Smooth muscle cell (in vitro differentiated cells): Measurements from ENCODE around the gene ASXL2. TPM values are rescaled to one million over a fixed set of nuclear protein-coding genes. Genes with fewer than 3 reads are reported as not detected.
A peak's percentile ranks its signal among the peaks of the same experiment; 100 is the strongest.

Source experiments
- DNase-seq: peaks from one replicate; lab custom pipeline; 2025; ENCODE audit not compliant: unreplicated experiment; lab: John Stamatoyannopoulos, UW
- H2AFZ ChIP-seq: fragments of 200-600 bp; sonication (generic); 2 replicates; pipeline ENCODE4 v1.6.0; 2016; ENCODE audit warnings: antibody characterized with exemption, low read depth, mild to moderate bottlenecking
- H3F3A ChIP-seq: fragments of 200-600 bp; sonication (generic); 2 replicates; pipeline ENCODE4 v1.6.0; 2017; ENCODE audit warnings: antibody characterized with exemption, low read depth
- H3K27ac ChIP-seq: fragments of 200-600 bp; sonication (generic); 2 replicates; pipeline ENCODE4 v1.5.1; 2016; ENCODE audit warnings: low read depth, mild to moderate bottlenecking
- H3K27me3 ChIP-seq: fragments of 200-600 bp; sonication (generic); 2 replicates; pipeline ENCODE4 v1.6.1; 2016; ENCODE audit warnings: low read depth, mild to moderate bottlenecking
- H3K36me3 ChIP-seq: fragments of 200-600 bp; sonication (generic); 2 replicates; pipeline ENCODE4 v1.5.1; 2016; ENCODE audit warnings: low read depth
- H3K4me1 ChIP-seq: fragments of 200-600 bp; sonication (generic); 2 replicates; pipeline ENCODE4 v1.5.1; 2016; ENCODE audit warnings: low read depth
- H3K4me2 ChIP-seq: fragments of 200-600 bp; sonication (generic); 2 replicates; pipeline ENCODE4 v1.6.0; 2016; ENCODE audit warnings: mild to moderate bottlenecking
- H3K4me3 ChIP-seq: fragments of 200-600 bp; sonication (generic); 2 replicates; pipeline ENCODE4 v1.5.1; 2016; ENCODE audit warnings: mild to moderate bottlenecking
- H3K79me2 ChIP-seq: fragments of 200-600 bp; sonication (generic); 2 replicates; pipeline ENCODE4 v1.6.0; 2016; ENCODE audit warnings: low read depth, mild to moderate bottlenecking
- H3K9ac ChIP-seq: fragments of 200-600 bp; sonication (generic); 2 replicates; pipeline ENCODE4 v1.6.0; 2016; ENCODE audit warnings: low read depth
- H3K9me3 ChIP-seq: fragments of 200-600 bp; sonication (generic); replicated peaks from 2 replicates; pipeline ENCODE4 v1.5.1; 2016; ENCODE audit warnings: low read depth
- H4K20me1 ChIP-seq: fragments of 200-600 bp; sonication (generic); 2 replicates; pipeline ENCODE4 v1.6.0; 2016; ENCODE audit warnings: low read depth
- WGBS: methylation state at CpG from one replicate; pipeline ENCODE4 v1.1.7; 2016; ENCODE audit warnings: low lambda C conversion rate; 5-methylcytosine and 5-hydroxymethylcytosine counted together
- polyA plus RNA-seq: library from polyadenylated mRNA; unstranded; fragments of >200 nt; fragmentation: Nextera tagmentation; extraction: Ambion mirVana; gene quantifications from 2 replicates; pipeline ENCODE4 v1.2.1, GENCODE V29; 2016
- total RNA-seq: library from RNA; depleted of rRNA; stranded (reverse); fragments of >200 nt; gene quantifications from 2 replicates; pipeline ENCODE4 v1.2.3, GENCODE V29; 2014
- TF ChIP-seq, protein P1 (sequence below): fragments of 200-600 bp; sonication (generic); IDR thresholded peaks from 2 replicates; pipeline ENCODE4 v1.5.1; 2017; ENCODE audit warnings: borderline replicate concordance, mild to moderate bottlenecking, antibody characterized with exemption; ENCODE audit not compliant: insufficient read depth, poor library complexity, severe bottlenecking

ASXL2 gene
- total and polyA plus RNA-seq, 2 experiments from 2014 or later = 4.1 to 13.2 TPM

DNA sequence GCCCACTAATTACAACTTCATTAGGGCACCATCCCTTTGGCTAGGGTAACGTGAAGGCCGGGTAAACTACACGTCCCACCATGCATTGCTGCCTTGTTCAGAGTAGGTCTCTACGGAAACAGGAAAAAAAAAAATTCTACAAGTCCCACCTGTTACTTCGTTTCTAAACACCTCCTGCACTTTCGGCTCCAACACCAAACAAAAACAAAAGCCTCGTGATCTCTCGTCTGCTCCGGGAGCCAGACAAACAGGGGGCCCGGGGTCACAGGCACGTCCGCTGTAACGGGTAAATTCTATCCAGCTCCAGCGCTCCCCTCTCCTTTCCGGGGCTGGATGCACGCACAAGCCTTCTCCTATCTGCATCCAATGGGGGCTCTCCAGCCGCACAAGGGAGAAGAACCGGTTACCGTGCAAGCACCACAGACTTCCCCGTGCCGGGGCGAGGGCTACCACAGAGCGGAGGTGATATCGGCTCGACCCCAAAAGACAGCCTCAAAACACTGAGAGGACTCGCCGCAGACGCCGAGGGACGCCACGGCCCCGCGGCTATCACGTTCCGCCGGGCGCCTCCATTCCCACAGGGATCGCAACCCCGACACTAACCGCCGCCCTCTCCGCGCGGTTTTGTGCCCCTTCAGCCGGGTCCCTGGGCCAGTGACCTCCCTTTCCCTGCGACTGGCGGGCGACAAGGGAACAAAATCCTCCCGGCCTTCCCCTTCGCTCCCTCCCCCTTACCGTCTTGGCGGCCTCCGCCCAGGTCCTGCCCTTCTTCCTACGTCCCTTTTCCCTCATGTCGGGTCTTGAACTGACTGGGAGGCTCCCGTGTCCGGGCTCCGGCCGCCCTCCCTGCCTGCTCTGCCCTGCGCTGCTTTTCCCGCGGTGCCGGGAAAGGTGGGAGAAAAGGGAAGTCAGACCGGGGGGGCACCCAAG lies 591 bp downstream of the ASXL2 start:
- peak; percentile 48 for DNase-seq
- H3F3A ChIP-seq = no peaks in the 10 kb centered on the region
- no peaks in the 10 kb centered on the region for H3K27me3 ChIP-seq
- H3K27ac ChIP-seq = peak overlapping the region; percentile 98
- H3K9me3 ChIP-seq = no peaks in the 10 kb centered on the region
- peak overlapping the region; percentile 92 for H3K4me2 ChIP-seq
- H2AFZ ChIP-seq = peak overlapping the region; percentile 85
- TF ChIP-seq, protein P1, sequence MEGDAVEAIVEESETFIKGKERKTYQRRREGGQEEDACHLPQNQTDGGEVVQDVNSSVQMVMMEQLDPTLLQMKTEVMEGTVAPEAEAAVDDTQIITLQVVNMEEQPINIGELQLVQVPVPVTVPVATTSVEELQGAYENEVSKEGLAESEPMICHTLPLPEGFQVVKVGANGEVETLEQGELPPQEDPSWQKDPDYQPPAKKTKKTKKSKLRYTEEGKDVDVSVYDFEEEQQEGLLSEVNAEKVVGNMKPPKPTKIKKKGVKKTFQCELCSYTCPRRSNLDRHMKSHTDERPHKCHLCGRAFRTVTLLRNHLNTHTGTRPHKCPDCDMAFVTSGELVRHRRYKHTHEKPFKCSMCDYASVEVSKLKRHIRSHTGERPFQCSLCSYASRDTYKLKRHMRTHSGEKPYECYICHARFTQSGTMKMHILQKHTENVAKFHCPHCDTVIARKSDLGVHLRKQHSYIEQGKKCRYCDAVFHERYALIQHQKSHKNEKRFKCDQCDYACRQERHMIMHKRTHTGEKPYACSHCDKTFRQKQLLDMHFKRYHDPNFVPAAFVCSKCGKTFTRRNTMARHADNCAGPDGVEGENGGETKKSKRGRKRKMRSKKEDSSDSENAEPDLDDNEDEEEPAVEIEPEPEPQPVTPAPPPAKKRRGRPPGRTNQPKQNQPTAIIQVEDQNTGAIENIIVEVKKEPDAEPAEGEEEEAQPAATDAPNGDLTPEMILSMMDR = no peak
- 2% methylated on average over 59 of the region's 64 CpGs for WGBS
- H3K4me3 ChIP-seq = peak overlapping the region; percentile 82
- no peaks in the 10 kb centered on the region for H3K36me3 ChIP-seq
- peaks cover 46% of the 10 kb centered on the region for H4K20me1 ChIP-seq
- H3K9ac ChIP-seq = peak overlapping the region; percentile 97
- H3K79me2 ChIP-seq = peaks cover 46% of the 10 kb centered on the region
- peaks cover 19% of the 10 kb centered on the region for H3K4me1 ChIP-seq

DNA sequence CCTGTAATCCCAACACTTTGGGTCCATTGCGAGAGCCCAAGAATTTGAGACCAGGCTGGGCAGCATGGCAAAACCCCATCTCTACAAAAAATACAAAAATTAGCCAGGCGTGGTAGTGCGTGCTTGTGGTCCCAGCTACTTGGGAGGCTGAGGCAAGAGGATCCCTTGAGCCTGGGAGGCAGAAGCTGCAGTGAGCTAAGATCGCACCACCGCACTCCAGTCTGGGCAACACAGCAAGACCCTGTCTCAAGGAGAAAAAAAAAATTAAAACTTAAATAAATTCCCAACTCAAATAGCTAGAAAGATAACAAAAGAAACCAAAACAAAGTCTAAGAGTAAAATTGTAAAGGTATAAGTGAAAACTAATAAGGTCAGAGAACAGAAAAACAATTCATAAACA lies 6.2 kb downstream of the ASXL2 start:
- WGBS = 98% methylated on average over 5 of the region's 5 CpGs
- H3K4me3 ChIP-seq = no peak overlapping the region
- H3K4me2 ChIP-seq = no peak overlapping the region
- H3K9ac ChIP-seq = no peak overlapping the region
- peaks cover 11% of the 10 kb centered on the region for H3K4me1 ChIP-seq
- peaks cover 98% of the 10 kb centered on the region for H3K79me2 ChIP-seq
- no peaks in the 10 kb centered on the region for H3K27me3 ChIP-seq
- H3K9me3 ChIP-seq = no peaks in the 10 kb centered on the region
- H3F3A ChIP-seq = no peaks in the 10 kb centered on the region
- no peak for DNase-seq
- peaks cover 92% of the 10 kb centered on the region for H4K20me1 ChIP-seq
- H2AFZ ChIP-seq = no peak overlapping the region
- no peak overlapping the region for H3K27ac ChIP-seq
- no peaks in the 10 kb centered on the region for H3K36me3 ChIP-seq
- TF ChIP-seq, protein P1 = no peak

- Histone ChIP-seq H3K9ac (no peak overlapping the region), H3F3A (no peaks in the 10 kb centered on the region), H3K27ac (no peak overlapping the region), H3K9me3 (no peaks in the 10 kb centered on the region), H2AFZ (no peak overlapping the region), H3K4me1 (no peaks in the 10 kb centered on the region), H3K4me3 (no peak overlapping the region), H3K36me3 (no peaks in the 10 kb centered on the region), H4K20me1 (peaks cover 83% of the 10 kb centered on the region), H3K27me3 (no peaks in the 10 kb centered on the region), H3K4me2 (no peak overlapping the region), H3K79me2 (peaks cover 95% of the 10 kb centered on the region)
- WGBS = 69% methylated on average over 5 of the region's 5 CpGs
- TF ChIP-seq, protein P1 = no peak
- no peak for DNase-seq
Measured at GRCh38 chr2:25867396-25868003, 10.8 kb downstream of the ASXL2 start.
